HCT116 (cell line): ENCODE data around the gene GPR63.

Experiments used
- ATF3 ChIP-seq: IDR thresholded peaks from 2 replicates; pipeline ENCODE4 v1.6.1; 2012
- CTCF ChIP-seq, 3 experiments: fragments of 200-600 bp in 1 of 3; sonication (generic) in 1 of 3; IDR thresholded peaks in 2 of 3; conservative IDR thresholded peaks in 1 of 3; 2 replicates each; pipeline ENCODE4 v1.5.1; 2012 to 2017; ENCODE audit warnings: low read depth in 2 of 3, low read length in 2 of 3, antibody characterized with exemption in 1 of 3, borderline replicate concordance in 1 of 3, control low read depth in 1 of 3, mild to moderate bottlenecking in 1 of 3, mixed read lengths in 1 of 3, mixed run types in 1 of 3, moderate library complexity in 1 of 3; ENCODE audit not compliant: insufficient read depth in 1 of 3
- EGR1 ChIP-seq: IDR thresholded peaks from 2 replicates; pipeline ENCODE4 v1.6.1; 2012; ENCODE audit warnings: low read depth
- EZH2 ChIP-seq: fragments of 200-600 bp; sonication (generic); IDR thresholded peaks from 2 replicates; pipeline ENCODE4 v1.6.1; 2017; ENCODE audit warnings: antibody characterized with exemption, mixed run types
- POLR2A ChIP-seq: IDR thresholded peaks from 2 replicates; pipeline ENCODE4 v1.7.0; 2011; ENCODE audit warnings: borderline replicate concordance; ENCODE audit not compliant: insufficient read depth, insufficient read length; ENCODE audit errors: extremely low read depth
- RAD21 ChIP-seq: IDR thresholded peaks from 2 replicates; pipeline ENCODE4 v1.6.1; 2012; ENCODE audit warnings: low read depth, mild to moderate bottlenecking
- REST ChIP-seq: IDR thresholded peaks from 2 replicates; pipeline ENCODE4 v1.6.1; 2012; ENCODE audit warnings: low read depth
- SRF ChIP-seq: IDR thresholded peaks from 2 replicates; pipeline ENCODE4 v1.6.1; 2012; ENCODE audit warnings: low read depth

- TF ChIP-seq CTCF (IDR thresholded peaks at IDR 0.05 in 2 of 3, conservative IDR thresholded peaks at IDR 0.05 in 1 of 3; ENCODE audit: borderline replicate concordance in 1 of 3, insufficient read depth in 1 of 3, low read depth in 2 of 3, low read length in 2 of 3) (no peak), EGR1 (no peak), SRF (no peak), POLR2A (no peak), REST (no peak), RAD21 (no peak), ATF3 (no peak), EZH2 (no peak)
These were observed 20.9 kb downstream of the GPR63 start for GRCh38 chr6:96816301-96816817.
